Measurements from ENCODE around the gene COX7A1.

The COX7A1 gene

GRCh38 chr19:36111200-36111539, 41.1 kb downstream of the COX7A1 start:
- DNase-seq, result no peak

DNA sequence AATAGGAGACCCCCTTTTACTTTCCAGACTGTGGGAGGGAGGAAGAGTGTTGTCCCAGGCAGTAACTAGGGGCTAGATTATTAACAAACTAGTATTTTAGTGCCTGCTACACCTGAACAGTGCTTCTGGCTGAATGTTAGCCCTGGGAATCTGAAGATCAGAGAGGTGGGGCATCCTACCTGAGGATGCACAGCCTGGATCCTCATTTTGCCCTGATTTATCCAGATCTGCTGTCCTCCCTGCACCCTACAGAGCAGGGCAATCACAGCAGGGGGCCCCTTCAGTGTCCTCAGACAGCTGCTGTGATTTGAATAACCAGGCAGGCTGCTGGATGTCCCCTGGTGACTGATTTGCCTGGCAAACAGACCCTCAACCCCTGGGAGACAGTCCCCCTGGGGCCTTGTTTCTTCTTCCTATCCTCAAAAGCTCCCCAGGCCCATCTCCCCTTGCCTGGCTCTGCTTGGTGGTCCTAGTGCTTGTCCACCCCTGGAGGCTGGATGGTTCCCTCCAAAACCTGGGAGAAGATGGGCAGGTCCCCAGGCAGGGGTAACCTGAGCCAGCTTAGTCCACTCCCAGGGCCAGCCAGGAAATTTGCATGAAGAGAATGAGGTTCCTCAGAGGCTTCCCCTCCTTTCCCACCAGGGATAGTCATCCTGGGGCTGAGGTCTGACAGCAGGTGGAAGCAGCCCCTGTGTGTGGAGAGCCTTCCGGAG, 41.6 kb downstream of the COX7A1 start, which contains the start of gene OVOL3:
Gene OVOL3, plus strand, starts transcription at position 657 of the 713 bp plus-strand sequence. CDS start 60 bp downstream, outside the sequence.
- DNase-seq, result no peak

DNA sequence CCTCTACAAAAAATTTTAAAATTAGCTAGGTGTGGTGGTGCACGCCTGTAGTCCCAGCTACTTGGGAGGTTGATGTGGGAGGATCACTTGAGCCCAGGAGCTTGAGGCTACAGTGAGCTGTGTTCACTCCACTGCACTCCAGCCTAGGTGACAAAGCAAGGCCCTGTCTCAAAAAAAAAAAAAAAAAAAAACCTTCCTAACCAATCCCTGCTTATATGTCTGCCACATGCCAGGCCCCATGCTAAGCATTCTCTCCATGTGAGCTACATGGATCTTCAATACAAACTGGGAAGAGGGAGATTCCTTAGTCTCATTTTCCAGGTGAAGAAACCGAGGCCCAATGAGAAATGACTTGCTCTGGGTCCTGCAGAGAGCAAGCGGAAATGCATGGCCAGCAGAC, 43.6 kb downstream of the COX7A1 start:
- no peak for DNase-seq

DNA sequence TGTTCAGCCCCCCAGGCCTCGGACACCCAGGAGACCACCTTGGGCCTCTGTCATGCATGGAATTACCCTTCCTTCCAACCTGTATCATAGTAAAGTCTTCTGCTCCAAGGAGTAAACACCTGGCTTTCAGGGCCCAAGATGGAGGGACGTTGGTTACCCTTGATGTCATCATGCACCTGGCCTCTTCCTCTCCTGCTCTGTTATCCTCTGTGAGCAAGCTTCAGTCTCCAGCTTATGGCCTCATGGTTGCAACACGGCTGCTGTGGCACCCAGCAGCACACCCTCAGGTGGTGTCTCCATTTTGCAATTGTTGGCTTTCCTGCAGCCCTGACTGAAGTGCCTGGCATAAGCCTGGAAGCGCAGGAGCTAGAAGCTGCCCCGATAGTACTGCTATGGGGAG, 45.3 kb downstream of the COX7A1 start:
- DNase-seq, result no peak

- no peak for DNase-seq
These were observed 45.8 kb downstream of the COX7A1 start for GRCh38 chr19:36106441-36106840.

DNA sequence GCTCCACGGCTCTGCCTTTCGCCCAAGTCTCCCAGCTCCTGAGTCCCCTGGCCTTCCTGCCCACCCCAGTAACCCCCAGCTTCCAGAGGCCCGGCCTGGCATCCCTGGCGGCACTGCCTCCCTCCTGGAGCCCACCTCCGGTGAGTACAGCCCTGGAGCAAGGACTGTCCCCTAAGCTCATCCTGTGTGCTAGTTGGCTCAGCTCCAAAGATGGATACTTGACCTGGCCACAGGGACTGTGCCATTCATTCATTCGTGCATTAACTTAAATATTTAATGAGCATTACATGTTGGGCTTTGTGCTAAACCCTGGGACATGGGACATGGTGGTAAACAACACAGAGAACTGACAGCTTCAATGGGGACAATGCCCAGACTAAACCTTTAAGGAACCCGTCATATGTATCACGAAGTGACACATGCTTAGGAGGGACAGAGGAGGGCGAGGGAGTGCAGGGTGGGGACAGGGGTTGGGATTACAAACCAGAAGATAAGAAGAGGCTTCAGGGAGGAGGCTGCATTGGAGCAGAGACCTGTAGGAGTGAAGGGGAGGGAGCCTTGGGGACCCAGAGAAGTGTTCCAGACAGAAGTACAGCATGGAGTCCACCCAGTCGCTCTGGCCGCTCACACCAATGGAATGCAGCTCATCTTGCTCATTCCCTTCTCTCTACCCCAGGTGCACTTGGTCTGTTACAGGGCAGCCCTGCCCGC, 48.2 kb downstream of the COX7A1 start:
- no peak for DNase-seq

DNA sequence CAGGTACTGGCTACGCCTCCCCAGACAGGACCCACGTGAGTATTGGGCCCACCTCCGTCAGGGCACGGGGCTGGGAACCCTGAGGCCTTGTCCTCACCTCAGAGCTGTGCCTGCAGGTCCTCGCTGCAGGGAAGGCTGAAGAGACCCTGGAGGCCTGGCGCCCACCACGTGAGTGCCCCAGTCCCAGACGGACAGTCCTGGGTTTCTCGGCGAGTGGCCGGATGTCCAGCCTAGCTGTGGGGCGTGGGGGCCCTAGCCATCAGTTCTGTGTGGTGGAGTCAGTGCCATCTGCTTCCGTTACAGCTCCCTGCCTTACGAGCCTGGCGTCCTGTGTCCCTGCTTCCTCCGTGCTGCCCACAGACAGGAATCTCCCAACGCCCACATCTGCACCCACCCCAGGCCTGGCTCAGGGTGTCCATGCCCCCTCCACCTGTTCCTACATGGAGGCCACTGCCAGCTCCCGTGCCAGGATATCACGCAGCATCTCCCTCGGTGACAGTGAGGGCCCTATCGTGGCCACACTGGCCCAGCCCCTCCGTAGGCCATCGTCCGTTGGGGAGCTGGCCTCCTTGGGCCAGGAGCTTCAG, 49.1 kb downstream of the COX7A1 start:
- DNase-seq, result no peak

DNA sequence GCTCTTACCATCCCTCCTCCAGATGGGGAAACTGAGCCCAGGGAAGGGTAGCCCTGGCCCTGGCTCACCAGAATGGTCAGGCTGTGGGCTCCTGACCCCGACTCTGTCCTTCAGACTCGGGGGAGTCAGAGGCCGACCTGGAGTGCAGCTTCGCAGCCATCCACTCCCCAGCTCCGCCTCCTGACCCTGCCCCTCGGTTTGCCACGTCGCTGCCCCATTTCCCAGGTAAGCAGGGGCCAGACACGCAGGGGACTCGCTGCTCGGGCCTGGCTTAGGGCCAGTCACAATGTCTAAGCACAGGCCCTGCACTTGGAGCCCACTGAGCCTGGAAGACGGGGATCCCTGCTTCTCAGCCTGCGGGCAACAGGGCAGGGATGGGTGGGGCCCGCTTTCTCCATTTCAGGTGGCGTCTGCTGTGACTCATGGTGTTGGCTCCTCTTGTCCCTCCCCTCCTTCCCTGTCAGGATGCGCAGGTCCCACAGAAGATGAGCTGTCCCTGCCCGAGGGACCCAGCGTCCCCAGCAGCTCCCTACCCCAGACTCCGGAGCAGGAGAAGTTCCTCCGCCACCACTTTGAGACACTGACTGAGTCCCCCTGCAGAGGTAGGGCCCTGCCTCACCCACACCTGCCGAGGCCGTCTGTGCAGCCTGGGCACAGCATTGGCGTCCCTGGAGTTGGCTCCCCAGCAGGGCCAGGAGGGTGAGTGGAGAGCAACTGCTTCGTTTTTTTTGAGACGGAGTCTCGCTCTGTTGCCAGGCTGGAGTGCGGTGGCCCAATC, 50.5 kb downstream of the COX7A1 start:
- DNase-seq, result no peak
